Urothelium cell line (cell line): ENCODE measurements around the gene OTUD7B.

ENCODE experiments used
- DNase-seq: peaks from one replicate; pipeline ENCODE4 v3.0.0; 2011; ENCODE audit warnings: low spot score, mixed read lengths
- FAIRE-seq: peaks from 2 replicates; lab custom pipeline; 2011; peaks lifted over from hg19 to GRCh38; lab: Jason Lieb, UNC

OTUD7B gene

DNA sequence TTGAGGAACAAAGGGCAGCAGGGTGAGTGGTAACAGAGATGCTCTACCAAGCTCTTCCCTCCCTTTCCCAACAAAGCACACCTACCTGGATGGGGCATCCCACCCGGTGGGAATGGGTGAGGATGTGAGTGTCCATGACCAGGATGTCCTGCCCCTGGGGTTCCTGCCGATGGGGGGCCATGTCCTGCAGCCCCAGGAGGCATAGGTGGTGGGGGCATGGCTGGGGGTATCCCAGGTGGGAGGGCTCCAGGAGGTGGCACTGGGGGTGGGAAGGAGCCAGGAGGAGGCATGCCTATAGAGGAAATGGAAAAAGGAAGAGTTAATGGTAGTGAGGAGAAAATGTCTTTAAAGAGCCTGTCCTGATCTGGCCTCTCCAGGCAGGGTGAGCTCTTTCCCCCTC lies 84.8 kb downstream of the OTUD7B start:
- no peak for FAIRE-seq
- DNase-seq, result no peak

DNA sequence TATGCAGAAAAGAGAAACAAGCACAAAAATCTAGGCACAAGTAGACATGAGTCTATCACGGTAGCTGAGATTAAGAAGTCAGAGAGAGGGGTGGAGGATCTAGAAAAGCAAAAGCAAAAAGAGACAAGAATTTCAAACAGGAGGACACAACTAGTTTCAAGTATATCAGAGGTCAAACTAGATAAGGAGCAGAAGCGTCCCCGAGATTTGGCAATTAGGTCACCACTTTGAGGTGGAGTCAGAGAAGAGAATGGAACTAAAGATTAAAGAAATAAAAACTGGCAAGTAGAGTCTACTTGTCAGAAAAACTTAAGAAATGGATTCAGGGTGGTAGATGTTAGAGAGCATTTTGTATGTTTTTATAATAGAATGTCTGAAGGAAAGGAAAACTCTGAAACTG lies 85.2 kb downstream of the OTUD7B start:
- FAIRE-seq (no peak), DNase-seq (no peak)

DNA sequence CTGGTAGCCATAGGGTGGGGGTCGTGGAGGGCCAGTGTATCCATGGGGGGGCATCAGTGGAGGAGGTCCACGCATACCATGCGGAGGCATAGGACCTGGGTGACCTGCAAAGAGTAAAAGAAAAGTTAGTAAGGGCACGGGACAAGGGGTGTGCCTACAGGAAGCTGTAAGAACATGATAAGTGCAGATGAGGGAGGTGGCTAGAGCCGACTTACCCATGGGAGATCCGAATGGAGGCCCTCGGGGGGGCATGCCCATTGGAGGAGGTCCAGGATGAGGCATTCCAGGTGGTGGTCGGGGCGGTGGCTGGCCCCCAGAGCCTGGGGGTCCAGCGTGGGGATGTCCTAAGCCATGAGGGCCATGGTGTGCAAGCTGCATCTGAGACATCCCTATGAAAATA lies 86.9 kb downstream of the OTUD7B start:
- FAIRE-seq (no peak), DNase-seq (no peak)

DNA sequence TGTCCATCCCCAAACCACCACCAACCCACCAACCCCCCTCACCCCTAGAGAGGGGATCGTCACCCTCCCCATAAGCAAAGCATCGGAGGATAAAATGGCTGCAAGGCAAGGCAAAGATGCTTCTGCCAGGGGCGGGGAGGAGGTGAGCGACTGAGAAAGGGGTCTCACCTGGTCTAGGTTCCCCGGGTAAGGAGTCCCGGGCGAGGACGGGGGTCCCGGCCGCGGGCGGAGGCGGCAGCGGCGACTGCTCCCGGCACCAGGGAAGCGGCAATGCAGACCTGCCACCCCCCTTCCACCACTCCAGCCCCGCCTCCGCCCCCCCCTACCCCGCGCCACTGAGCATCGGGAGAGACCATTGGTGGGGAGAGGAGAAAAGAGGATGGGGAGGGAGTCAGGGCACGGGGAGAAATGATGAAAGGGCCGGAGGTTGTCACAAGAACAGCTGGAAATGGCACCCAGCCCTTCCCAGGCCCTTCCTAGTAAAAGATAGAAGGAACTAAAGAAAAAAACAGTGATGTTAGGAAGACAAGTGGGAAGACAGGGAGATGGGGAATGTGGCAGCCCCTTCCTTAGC lies 92.9 kb downstream of the OTUD7B start, which contains the start of gene SV2A:
TSS of gene SV2A (minus strand) at position 274 of the 574 bp plus-strand sequence. CDS start 4,004 bp downstream, outside the sequence.
- FAIRE-seq, result no peak

DNA sequence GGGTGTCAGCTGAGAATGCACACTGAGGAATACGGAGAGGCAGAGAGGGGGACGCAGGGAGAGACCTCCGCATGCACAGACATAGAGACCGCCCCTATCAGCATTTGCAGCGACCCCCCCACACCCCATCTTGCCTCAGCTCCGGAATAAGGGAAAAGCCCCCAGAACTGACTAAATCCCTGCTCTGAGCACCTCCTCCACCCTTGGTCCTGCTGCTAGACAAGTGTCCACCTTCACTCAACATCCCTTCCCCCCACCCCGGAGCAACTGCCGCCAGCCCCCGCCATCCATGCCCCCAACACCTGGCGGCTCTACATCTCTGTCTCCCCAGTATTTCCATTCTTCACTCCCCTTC lies 93.7 kb downstream of the OTUD7B start:
- DNase-seq (no peak), FAIRE-seq (no peak)

More for the DNA sequence above, 92.9 kb downstream of the OTUD7B start, which contains the start of gene SV2A:
- DNase-seq, result peak; percentile 87

DNA sequence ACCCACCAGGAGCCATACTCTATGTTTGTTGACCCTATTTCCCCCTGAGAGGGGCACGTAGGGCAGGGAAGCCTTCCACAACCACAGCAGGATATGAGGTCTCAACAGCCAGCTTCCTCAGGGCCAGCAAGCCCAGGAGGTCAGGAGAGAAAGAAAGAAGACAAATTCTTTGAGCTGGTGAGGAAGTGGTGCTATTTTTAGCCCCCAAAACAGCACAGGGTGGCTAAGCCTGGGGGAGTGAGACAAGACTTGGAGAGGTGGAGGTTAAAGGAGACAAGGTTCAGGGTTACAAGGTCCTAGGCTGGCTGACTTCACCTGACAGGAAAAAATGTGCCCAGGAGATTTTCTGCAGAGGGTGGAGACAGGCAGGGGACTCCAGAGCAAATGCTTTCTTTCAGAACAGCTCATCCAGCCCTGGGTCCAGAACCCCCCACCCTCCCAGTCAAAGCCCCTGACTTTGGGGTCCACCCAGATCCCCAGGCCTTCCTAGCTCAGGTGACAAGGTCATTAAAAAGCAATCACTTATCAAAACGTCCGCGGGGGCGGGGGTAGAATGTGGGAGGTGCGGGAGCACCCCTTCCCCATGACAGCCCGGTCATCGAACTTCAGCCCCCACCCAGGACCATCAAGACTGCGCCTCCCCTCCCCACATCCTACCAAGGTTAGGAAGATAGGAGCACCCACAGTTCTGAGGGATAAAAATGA lies 94.2 kb downstream of the OTUD7B start:
- no peak for FAIRE-seq

DNA sequence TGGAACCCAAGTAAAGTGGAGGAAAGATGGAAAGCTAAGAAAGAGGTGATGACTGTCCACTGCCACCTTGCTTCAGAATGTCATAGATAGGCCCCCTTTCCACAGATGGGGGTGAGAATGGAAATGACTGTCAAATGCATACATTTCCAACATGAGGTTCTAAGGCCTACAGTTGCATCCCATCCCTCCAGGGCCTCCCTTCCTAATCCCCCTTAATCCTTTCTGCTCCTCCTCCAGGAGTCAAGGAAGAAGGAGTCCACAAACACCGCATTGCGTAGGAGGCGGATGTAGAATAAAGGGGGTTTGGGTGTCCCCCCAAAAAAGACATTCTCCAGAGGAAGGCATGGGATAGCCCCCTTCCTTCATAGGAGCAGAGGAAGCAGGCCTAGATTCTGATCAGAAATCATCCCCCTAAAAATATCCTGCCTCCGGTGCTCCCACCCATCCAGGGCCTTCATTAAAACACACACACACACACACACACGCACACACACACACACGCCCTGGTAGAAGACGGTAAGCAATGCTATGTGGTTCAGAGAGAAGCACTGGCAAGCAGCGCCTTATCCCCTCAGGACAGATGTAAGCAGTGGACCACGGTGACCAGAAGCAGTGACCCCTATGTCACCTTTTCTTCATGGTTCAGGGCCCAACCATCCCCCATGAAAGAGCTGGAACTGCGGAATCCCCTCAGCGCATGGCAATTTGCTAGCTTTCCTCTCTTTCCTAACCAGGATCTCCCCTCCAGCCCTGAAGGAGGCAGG lies 94.9 kb downstream of the OTUD7B start:
- FAIRE-seq, result no peak
- DNase-seq, result no peak

More for the DNA sequence above, 94.2 kb downstream of the OTUD7B start:
- DNase-seq, result no peak

DNA sequence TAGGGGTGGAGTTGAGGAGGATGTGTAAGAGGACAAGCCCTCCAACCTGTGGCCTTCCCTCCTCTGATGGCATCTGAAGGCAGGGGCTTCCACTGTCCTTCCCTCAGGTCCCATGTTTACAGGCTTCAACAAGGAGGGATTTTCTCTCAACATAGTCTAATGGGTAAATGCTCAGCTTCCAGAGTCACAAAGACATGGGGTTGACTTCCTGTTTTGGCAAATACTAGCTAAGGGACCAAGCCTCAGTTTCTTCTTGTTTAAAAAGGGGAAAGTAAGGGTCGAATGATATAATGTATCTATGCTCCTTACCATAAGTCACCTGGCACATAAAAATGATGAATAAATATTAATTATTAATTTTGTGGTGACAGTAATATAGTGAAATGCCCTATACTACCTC lies 96.0 kb downstream of the OTUD7B start:
- no peak for DNase-seq
- FAIRE-seq, result no peak

DNA sequence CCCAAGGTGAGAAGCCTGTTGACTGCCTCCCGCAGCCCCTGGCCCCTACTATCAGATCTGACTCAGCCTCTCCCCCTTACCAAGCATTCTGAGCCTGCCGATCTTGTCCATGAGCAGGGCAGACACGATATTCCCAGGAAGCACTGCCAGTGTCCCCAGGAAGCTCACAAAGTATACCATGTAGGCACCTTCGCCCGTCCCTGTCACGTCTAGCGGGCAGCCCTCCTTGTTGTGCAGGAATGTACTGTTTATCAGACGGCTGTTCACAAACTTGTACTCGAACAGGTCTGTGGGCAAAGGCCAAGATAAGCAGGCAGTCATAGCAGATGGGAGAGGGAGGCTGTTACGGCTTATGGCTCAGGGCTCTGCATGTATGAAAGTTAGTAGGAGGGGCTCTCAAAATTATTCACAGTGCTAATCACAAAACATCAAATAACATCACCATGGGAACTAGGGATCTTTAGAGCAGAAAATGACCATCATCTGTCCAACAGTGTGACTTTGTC lies 103.9 kb downstream of the OTUD7B start:
- no peak for DNase-seq
- FAIRE-seq, result no peak

DNA sequence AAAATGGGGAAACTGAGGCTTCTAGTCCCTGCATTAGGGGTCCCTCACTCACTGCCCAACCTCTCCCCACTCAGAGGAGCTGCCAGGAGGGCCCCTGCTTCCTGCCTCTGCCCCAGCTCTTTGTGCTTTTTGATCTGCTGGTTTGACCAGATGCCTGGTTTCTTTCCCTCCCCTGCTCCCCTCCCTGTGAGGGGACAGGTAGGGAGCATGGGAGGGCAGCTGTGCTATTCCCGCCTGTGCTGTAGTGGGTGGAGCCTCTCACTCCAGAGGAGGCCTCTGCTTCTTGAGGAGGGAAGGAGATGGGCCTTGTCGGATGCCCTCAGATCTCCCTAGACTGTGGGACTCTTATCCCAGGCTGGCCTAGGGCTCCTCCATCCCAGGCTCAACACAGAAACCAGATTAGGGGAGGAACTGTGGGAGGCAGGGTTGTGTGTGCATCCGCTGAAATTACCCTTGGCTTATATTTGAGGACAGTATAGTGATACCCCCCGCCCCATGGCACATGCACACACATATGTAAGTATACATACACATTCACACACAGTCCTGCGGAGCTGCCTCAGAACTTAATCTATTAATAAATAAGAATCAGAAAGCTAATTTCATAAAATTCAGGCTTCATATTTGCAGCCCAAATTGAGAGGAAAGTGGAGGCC lies 106.6 kb downstream of the OTUD7B start:
- FAIRE-seq, result no peak
- no peak for DNase-seq

DNA sequence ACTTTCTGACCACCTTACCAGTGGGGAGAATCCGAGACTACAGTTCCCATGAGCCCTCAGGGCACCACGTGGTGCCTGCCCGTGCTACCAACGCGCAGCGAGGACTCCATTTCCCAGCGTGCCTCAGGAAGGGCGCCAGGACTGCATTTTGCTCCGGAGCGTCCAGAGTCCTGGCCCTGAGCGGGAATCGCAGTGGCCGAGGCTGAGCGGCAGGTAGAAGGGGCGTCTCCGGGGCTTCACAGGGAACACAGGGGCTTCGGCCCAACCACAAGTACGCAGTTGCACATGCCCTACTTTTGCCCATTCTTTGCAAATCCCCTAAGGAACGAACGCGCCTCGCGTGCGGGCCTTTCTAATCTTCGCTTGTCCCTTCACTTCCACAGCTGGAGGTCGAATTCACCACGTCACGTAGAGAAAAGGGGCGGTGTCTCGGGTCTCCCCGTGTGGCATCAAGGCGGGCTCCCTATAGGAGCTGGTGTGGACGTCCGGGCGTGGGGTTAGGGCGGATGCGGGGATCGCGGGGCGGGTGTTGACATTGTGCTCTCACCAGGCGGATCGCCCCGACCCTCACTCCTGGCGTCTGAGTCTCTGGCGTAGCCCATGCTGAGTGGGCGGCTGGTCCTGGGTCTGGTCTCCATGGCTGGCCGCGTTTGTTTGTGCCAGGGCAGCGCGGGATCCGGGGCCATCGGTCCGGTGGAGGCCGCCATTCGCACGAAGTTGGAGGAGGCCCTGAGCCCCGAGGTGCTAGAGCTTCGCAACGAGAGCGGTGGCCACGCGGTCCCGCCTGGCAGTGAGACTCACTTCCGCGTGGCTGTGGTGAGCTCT lies 110.9 kb downstream of the OTUD7B start, which contains the start of gene BOLA1:
TSS of gene BOLA1 (plus strand) at position 109 of the 825 bp plus-strand sequence. CDS start at position 601, 492 bp downstream.
- DNase-seq, result peak; percentile 95
- peak; percentile 92 for FAIRE-seq

DNA sequence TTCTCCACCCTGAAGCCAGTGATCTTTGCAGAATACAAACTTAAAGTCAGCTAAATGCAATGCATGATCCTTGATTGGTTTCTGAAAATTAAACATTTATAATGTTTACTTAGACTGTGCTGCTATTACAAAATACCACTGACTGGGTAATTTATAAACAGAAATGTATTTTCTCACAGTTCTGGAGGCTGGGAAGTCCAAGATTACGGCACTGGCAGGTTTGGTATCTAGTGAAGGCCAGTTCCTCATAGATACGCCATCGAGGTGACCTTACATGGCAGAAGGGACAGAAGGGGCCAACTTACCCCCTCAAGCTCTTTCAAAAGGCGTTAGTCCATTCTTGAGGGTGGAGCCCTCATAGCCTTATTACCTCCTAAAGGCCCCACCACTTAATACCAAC lies 114.0 kb downstream of the OTUD7B start:
- FAIRE-seq (no peak), DNase-seq (no peak)

DNA sequence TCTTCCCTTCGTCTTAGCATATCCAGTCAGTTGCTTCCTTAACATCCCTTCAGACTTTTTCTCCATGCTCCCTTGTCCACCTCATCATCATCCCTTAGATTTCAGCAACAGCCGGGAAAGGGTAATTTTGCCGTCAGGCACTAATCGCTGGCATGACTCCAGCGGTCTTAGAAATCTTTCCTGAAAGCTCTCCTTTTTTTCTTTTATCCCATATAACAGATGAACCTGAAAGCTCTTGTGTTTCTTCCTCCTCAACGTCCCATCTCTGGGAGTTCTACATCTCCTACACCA lies 121.6 kb downstream of the OTUD7B start:
- DNase-seq (no peak), FAIRE-seq (no peak)

DNA sequence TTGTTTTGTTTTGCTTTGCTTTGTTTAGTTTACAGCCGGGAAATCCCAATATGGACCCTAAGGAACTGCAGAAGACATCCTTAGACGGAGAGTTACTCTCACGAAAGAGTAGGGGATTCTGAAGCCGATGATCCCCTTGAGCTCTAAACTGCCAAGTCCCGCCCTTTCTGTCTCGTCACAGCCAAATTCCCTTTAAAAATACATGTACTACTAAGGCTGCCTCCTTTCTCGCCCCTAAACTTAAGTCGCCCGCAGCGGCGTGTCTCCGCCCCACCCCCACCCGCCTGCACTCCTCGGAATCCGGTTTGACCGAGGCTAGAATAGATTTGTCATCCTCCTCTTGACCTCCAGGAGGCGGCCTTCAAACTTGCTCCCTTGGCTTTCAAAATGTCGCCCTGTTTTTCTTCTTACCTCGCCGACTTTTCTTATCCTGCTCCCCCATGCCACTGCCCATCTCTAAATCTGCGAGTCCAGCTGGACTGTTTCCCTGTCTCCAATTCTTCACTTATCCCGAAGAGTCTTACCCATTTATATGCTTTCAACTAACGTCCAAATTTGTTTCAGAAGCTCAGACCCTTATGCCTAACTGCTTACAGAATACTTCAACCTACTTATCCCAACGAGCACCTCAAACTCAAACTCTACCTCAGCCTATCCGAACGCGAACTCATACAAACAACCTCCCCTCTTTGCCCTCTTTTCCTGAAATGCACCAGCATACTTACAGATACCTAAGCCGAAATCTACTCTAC lies 122.1 kb downstream of the OTUD7B start:
- FAIRE-seq (no peak), DNase-seq (peak; percentile 76)
